Naive thymus-derived CD4-positive, alpha-beta T cell (primary cell): ENCODE measurements around the gene OSBPL5. TPM values are rescaled to one million over a fixed set of nuclear protein-coding genes. Genes with fewer than 3 reads are reported as not detected.

Experiments
- ATAC-seq: fragments of 150-1000 bp; cut with Tn5 transposase; 2 replicates; pipeline ENCODE4 v1.10.0; 2021; ENCODE audit warnings: mild to moderate bottlenecking, moderate library complexity
- CTCF ChIA-PET: fragments of 350-600 bp; sonication (Branson Sonifier 250); formaldehyde crosslinking; loops from one replicate; lab custom pipeline; 2021; ENCODE audit warnings: antibody characterized with exemption; lab: Charles Lee
- POLR2A ChIA-PET: fragments of 350-600 bp; sonication (Branson Sonifier 250); formaldehyde crosslinking; loops from one replicate; lab custom pipeline; 2021; ENCODE audit warnings: antibody characterized with exemption, inconsistent platforms; lab: Charles Lee
- DNase-seq, 9 donors: peaks; one replicate each; pipeline versions ENCODE4 v3.0.0 to v3.0.0-alpha.2; 2020 to 2022; ENCODE audit warnings: mixed read lengths in 1 of 9
- H3K27ac ChIP-seq: one replicate; pipeline ENCODE4 v1.7.0; 2013; ENCODE audit warnings: mild to moderate bottlenecking, low read depth, low read length, moderate library complexity
- H3K27me3 ChIP-seq, 2 donors: one replicate each; pipeline ENCODE4 v1.7.0; 2013; ENCODE audit warnings: low read length in 2 of 2, mild to moderate bottlenecking in 2 of 2, moderate library complexity in 2 of 2; ENCODE audit not compliant: control insufficient read depth in 2 of 2, insufficient read depth in 2 of 2
- H3K36me3 ChIP-seq, 3 experiments: 1 replicate in 2 of 3; 2 replicates in 1 of 3; pipeline ENCODE4 v1.7.0; 2013; ENCODE audit warnings: low read length in 3 of 3, mild to moderate bottlenecking in 3 of 3, moderate library complexity in 1 of 3; ENCODE audit not compliant: insufficient read depth in 3 of 3, control insufficient read depth in 2 of 3
- H3K4me1 ChIP-seq, 2 donors: one replicate each; pipeline ENCODE4 v1.7.0; 2013; ENCODE audit warnings: low read length in 2 of 2, mild to moderate bottlenecking in 2 of 2, moderate library complexity in 1 of 2; ENCODE audit not compliant: control insufficient read depth in 2 of 2, insufficient read depth in 2 of 2
- H3K4me3 ChIP-seq: 2 replicates; pipeline ENCODE4 v1.7.0; 2013; ENCODE audit warnings: mild to moderate bottlenecking, low read length
- H3K9me3 ChIP-seq, 3 experiments: 1 replicate in 2 of 3; 2 replicates in 1 of 3; pipeline ENCODE4 v1.7.0; 2013; ENCODE audit warnings: low read length in 3 of 3; ENCODE audit not compliant: control insufficient read depth in 2 of 3
- H3K27ac Mint-ChIP-seq, 9 donors: one replicate each; pipeline ENCODE4 v1.8.0; 2020 to 2022; ENCODE audit warnings: mixed read lengths in 9 of 9, mild to moderate bottlenecking in 8 of 9, moderate library complexity in 5 of 9, inconsistent platforms in 2 of 9
- H3K27me3 Mint-ChIP-seq, 5 donors: one replicate each; pipeline ENCODE4 v1.8.0; 2021 to 2022; ENCODE audit warnings: mixed read lengths in 5 of 5, mild to moderate bottlenecking in 1 of 5
- H3K36me3 Mint-ChIP-seq, 5 donors: one replicate each; pipeline ENCODE4 v1.8.0; 2020 to 2022; ENCODE audit warnings: mixed read lengths in 5 of 5, mild to moderate bottlenecking in 3 of 5, inconsistent platforms in 1 of 5
- H3K4me1 Mint-ChIP-seq, 7 donors: one replicate each; pipeline ENCODE4 v1.8.0; 2020 to 2022; ENCODE audit warnings: mixed read lengths in 7 of 7, mild to moderate bottlenecking in 3 of 7, inconsistent platforms in 1 of 7
- H3K4me3 Mint-ChIP-seq, 10 donors: one replicate each; pipeline ENCODE4 v1.8.0; 2020 to 2022; ENCODE audit warnings: mild to moderate bottlenecking in 10 of 10, mixed read lengths in 10 of 10, moderate library complexity in 6 of 10, inconsistent platforms in 2 of 10
- H3K9me3 Mint-ChIP-seq, 11 donors: one replicate each; pipeline ENCODE4 v1.8.0; 2020 to 2022; ENCODE audit warnings: mixed read lengths in 11 of 11, mild to moderate bottlenecking in 4 of 11, inconsistent platforms in 1 of 11, moderate library complexity in 1 of 11
- intact Hi-C, 2 donors: fragments of 100-400 bp; cut with micrococcal nuclease; formaldehyde crosslinking; loops; one replicate each; pipeline ENCODE4 v1.15.1; 2023
- polyA plus RNA-seq, 2 donors: library from polyadenylated mRNA; unstranded; fragments of 300-500 nt; fragmentation: Illumina TruSeq; gene quantifications; one replicate each; pipeline ENCODE4 v1.2.3, GENCODE V29; 2021
- total RNA-seq, 6 experiments: library from RNA in 5 of 6; stranded (reverse) in 5 of 6; gene quantifications; 1 replicate in 5 of 6; 2 replicates in 1 of 6; pipeline ENCODE4 v1.2.3 and lab custom pipeline; 2021 to 2026

Gene OSBPL5
- total and polyA plus RNA-seq, 7 experiments from 2014 or later: 0.51 to 76.7 (median 5.5) TPM

DNA sequence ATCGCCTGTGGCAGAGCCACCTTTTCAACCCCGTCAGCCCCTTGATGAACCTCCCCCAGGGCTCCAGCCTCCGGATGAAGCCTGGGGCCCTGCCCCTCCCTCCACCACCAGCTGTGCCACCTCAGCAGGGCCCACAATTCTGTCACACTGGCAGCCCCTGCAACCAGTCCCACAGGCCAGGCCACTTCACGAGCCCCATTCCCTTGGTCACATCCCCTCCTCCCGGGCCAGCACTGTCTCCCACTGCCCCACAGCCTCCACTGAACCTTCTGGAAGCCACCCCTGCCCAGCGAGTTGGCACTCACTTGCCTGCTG is 19.9 kb downstream of the OSBPL5 start:
- Mint-ChIP-seq H3K9me3 (no peaks in the 10 kb centered on the region), H3K36me3 (no peaks in the 10 kb centered on the region), H3K27me3 (no peaks in the 10 kb centered on the region), H3K4me3 (no peak overlapping the region), H3K27ac (peak overlapping the region in 1 of 9 donors; percentile 33), H3K4me1 (peaks cover 0 to 27% (median 0%) of the 10 kb centered on the region in 7 donors)
- no peak overlapping the region for H3K27ac ChIP-seq
- POLR2A ChIA-PET: no interaction called here
- no peak overlapping the region for H3K4me3 ChIP-seq
- intact Hi-C loops: no loop called here
- no peaks in the 10 kb centered on the region for H3K9me3 ChIP-seq
- CTCF ChIA-PET: no interaction called here
- no peaks in the 10 kb centered on the region for H3K27me3 ChIP-seq
- no peaks in the 10 kb centered on the region for H3K4me1 ChIP-seq
- ATAC-seq (no peak), DNase-seq (no peak)
- no peaks in the 10 kb centered on the region for H3K36me3 ChIP-seq

DNA sequence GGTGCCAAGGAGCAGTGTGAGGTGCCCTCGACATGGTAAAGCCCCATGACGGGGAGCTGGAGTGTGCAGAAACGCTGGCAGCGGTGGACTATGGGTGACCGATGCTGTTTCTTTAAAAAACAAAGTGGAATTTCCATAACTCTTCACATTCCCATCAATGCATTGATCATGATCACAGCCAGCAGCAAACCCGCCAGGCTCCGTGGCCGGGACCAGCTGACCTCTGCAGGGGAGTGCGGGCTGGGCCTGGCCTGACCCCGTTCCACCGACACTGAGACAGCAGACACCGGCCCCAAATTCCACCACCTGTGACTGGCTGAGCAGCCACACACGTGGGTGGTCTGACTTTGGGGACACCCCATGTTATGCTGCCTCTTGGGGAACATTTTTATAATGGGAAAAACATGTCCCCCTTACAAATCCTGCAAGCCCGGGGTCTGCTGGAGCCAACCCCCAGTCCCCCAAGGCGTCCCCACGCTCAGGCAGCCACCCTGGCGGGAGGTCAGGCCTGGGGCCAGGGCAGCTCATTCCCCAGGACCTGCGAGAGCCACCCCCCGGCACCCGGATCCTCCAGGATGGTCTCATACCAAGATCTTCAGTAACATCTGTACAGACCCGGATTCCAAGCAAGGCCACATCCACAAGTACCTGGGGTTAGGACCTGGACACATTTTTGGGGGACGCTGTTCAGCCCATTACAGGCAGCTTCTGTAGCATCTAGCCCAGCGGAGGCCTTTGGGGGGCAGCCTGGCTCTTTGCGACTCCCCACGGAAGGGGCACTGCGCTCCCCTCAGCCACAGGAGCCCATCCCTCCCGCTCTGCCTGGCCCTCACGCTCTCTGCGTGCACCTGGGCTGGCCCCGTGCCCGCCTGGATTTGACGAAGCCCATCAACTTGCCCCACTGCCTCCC is 20.6 kb downstream of the OSBPL5 start:
- no peak for DNase-seq
- Mint-ChIP-seq H3K4me3 (no peak overlapping the region), H3K27me3 (no peaks in the 10 kb centered on the region), H3K9me3 (no peaks in the 10 kb centered on the region), H3K36me3 (no peaks in the 10 kb centered on the region), H3K4me1 (peaks cover 0 to 24% (median 0%) of the 10 kb centered on the region in 7 donors), H3K27ac (no peak overlapping the region)
- no peaks in the 10 kb centered on the region for H3K36me3 ChIP-seq
- H3K9me3 ChIP-seq: no peaks in the 10 kb centered on the region
- no peak overlapping the region for H3K27ac ChIP-seq
- no peaks in the 10 kb centered on the region for H3K27me3 ChIP-seq
- intact Hi-C loops: no loop called here
- H3K4me3 ChIP-seq: no peak overlapping the region
- POLR2A ChIA-PET: no interaction called here
- CTCF ChIA-PET: no interaction called here
- ATAC-seq: no peak
- H3K4me1 ChIP-seq: no peaks in the 10 kb centered on the region

DNA sequence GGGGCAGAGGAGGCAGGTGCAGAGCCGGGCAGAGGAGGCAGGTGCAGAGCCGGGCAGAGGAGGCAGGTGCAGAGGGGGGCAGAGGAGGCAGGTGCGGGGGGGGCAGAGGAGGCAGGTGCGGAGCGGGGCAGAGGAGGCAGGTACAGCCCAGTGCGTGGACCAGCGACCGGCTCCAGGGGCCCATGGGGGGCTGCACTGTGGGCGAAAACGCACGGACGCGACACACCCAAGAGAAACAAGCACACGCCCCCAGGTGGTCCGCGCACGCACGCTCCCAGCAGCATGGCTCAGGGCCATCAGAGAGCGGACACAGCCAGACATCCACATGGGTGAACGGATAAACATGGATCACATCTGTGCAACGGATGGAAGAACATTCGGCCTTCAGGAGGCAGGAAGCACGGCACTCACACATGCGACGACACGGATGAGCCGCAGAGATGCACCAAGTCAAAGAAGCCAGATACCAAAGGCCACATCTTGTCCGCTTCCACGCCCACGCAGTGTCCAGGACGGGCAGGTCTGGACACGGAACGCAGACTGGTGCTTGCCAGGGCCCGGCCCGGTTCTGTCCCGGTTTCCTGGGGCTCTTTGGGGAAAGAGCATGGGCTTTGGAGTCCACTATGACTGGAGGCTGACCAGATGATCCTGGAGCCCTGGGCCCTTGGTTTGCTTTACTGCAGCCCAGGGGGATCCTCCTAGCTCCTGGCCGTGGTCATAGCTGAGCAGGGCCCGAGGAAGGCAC is 21.8 kb downstream of the OSBPL5 start:
- H3K36me3 Mint-ChIP-seq: no peaks in the 10 kb centered on the region
- no peak for DNase-seq
- no peaks in the 10 kb centered on the region for H3K27me3 Mint-ChIP-seq
- H3K4me3 Mint-ChIP-seq: no peak overlapping the region
- H3K27me3 ChIP-seq: no peaks in the 10 kb centered on the region
- no peak overlapping the region for H3K4me3 ChIP-seq
- no peak overlapping the region for H3K27ac ChIP-seq
- no peaks in the 10 kb centered on the region for H3K9me3 Mint-ChIP-seq
- ChIA-PET CTCF (no interaction called here), POLR2A (no interaction called here)
- H3K9me3 ChIP-seq: no peaks in the 10 kb centered on the region
- intact Hi-C loops: no loop called here
- no peaks in the 10 kb centered on the region for H3K4me1 ChIP-seq
- H3K27ac Mint-ChIP-seq: no peak overlapping the region
- H3K36me3 ChIP-seq: no peaks in the 10 kb centered on the region
- no peak for ATAC-seq
- H3K4me1 Mint-ChIP-seq: peaks cover 0 to 20% (median 0%) of the 10 kb centered on the region in 7 donors

DNA sequence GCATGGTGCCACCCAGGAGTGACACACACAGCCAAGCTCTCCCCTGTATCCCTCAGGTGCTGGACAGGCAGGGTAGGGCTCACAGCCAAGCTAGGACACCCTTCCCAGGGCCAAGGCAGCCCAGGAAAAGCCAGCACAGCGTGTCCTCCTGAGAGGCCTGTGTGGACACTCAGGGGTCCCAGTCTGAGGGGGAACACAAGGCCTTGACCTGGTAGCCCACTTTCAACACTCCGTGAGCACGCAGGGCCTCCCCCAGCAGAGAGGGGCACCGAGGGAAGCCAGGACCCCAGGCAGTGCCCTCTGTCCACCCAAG is 24.9 kb downstream of the OSBPL5 start:
- ATAC-seq (no peak), DNase-seq (no peak)
- ChIA-PET CTCF (no interaction called here), POLR2A (no interaction called here)
- H3K9me3 Mint-ChIP-seq: no peaks in the 10 kb centered on the region
- intact Hi-C loops: no loop called here
- peaks cover 0 to 26% (median 4%) of the 10 kb centered on the region in 7 donors for H3K4me1 Mint-ChIP-seq
- H3K36me3 Mint-ChIP-seq: no peaks in the 10 kb centered on the region
- Histone ChIP-seq H3K4me1 (peaks cover 0 to 4% of the 10 kb centered on the region in 2 donors), H3K4me3 (no peak overlapping the region), H3K36me3 (no peaks in the 10 kb centered on the region), H3K27me3 (no peaks in the 10 kb centered on the region), H3K27ac (no peak overlapping the region), H3K9me3 (no peaks in the 10 kb centered on the region)
- H3K27ac Mint-ChIP-seq: no peak overlapping the region
- H3K4me3 Mint-ChIP-seq: no peak overlapping the region
- H3K27me3 Mint-ChIP-seq: no peaks in the 10 kb centered on the region

DNA sequence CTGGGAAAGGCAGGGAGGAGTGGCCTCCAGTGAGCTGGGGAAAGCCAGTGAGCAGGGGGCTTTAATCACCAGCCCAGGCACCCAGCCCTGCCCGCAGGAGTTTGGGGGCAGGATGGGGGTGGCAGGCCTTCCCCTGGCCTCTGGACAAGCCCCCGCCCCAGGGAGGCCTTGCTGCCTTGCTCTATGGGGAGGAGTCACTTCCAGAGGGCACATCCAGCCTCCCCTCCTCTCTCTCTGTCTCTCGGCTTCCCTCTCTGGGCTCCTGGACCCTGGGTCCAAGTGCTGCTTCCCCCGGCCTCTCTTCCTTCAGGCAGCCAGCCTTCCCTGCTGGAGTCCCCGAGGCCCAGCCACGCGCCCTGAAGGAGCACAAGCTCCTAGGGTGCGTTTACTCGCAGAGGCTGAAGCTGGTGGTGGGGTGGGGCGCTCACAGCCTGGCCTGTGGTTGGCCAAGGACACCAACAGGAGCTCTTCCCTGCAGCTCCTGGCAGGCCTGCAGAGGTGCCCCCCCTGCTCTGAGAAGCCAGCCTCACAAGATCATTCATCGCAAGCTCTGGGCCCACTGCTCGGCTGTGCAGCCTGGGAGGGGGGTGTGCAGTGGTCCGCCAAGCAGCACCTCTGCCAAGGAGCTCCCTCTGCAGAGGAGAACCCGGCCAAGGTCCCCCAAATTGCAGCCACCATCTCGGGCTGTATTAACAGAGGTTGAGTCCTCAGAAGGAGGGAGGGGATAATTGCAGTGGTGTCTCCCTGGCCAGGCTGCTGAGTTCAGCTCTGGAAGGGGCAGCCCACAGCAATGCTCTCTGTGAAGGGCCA is 25.4 kb downstream of the OSBPL5 start:
- no peaks in the 10 kb centered on the region for H3K27me3 ChIP-seq
- Mint-ChIP-seq H3K36me3 (no peaks in the 10 kb centered on the region), H3K4me1 (peaks cover 0 to 26% (median 4%) of the 10 kb centered on the region in 7 donors), H3K4me3 (no peak overlapping the region), H3K27ac (no peak overlapping the region), H3K27me3 (no peaks in the 10 kb centered on the region), H3K9me3 (no peaks in the 10 kb centered on the region)
- DNase-seq (no peak), ATAC-seq (no peak)
- H3K27ac ChIP-seq: no peak overlapping the region
- H3K4me3 ChIP-seq: no peak overlapping the region
- intact Hi-C loops: no loop called here
- ChIA-PET CTCF (no interaction called here), POLR2A (no interaction called here)
- H3K9me3 ChIP-seq: no peaks in the 10 kb centered on the region
- H3K4me1 ChIP-seq: peaks cover 0 to 8% of the 10 kb centered on the region in 2 donors
- no peaks in the 10 kb centered on the region for H3K36me3 ChIP-seq

DNA sequence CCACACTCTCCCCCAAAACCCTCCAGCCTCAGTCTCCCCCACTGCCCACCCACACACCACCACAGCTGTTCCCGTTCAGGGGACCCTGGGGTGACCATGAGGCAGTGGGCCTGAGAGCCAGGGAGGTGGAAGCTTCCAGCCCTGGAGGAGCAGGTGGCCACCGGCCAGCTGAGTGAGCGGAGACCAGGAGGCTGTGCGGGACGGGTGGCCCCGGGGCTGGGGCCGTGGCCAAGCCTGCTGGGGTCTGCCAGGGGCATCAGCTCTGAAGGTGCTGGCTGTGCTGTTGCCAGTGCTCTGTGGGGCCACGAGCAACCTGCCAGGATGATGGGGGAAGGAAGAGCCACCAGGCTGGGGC is 26.0 kb downstream of the OSBPL5 start:
- Mint-ChIP-seq H3K36me3 (no peaks in the 10 kb centered on the region), H3K27ac (no peak overlapping the region), H3K4me1 (peaks cover 0 to 26% (median 4%) of the 10 kb centered on the region in 7 donors), H3K9me3 (no peaks in the 10 kb centered on the region), H3K27me3 (no peaks in the 10 kb centered on the region), H3K4me3 (no peak overlapping the region)
- POLR2A ChIA-PET: no interaction called here
- no peak overlapping the region for H3K27ac ChIP-seq
- H3K4me1 ChIP-seq: peaks cover 0 to 8% of the 10 kb centered on the region in 2 donors
- H3K9me3 ChIP-seq: no peaks in the 10 kb centered on the region
- no peak for ATAC-seq
- CTCF ChIA-PET: no interaction called here
- H3K27me3 ChIP-seq: no peaks in the 10 kb centered on the region
- DNase-seq: no peak
- H3K36me3 ChIP-seq: no peaks in the 10 kb centered on the region
- no peak overlapping the region for H3K4me3 ChIP-seq
- intact Hi-C loops: no loop called here
